Mesothelial cell of epicardium (in vitro differentiated cells): Measurements from ENCODE around the gene SPDEF. TPM values are rescaled to one million over a fixed set of nuclear protein-coding genes. Genes with fewer than 3 reads are reported as not detected.

ENCODE experiments used
- DNase-seq, 2 experiments: peaks; one replicate each; pipeline ENCODE4 v3.0.0; 2021; ENCODE audit warnings: low spot score in 2 of 2; ENCODE audit not compliant: unreplicated experiment in 2 of 2
- H3K27ac Mint-ChIP-seq: 2 replicates; pipeline ENCODE4 v1.8.0; 2021; ENCODE audit warnings: mixed read lengths
- H3K27me3 Mint-ChIP-seq: 2 replicates; pipeline ENCODE4 v1.8.0; 2021; ENCODE audit warnings: low read depth, mixed read lengths
- H3K36me3 Mint-ChIP-seq: 2 replicates; pipeline ENCODE4 v1.8.0; 2021; ENCODE audit warnings: mixed read lengths
- H3K4me1 Mint-ChIP-seq: 2 replicates; pipeline ENCODE4 v1.8.0; 2021; ENCODE audit warnings: mixed read lengths
- H3K4me3 Mint-ChIP-seq: 2 replicates; pipeline ENCODE4 v1.8.0; 2021; ENCODE audit warnings: mild to moderate bottlenecking, moderate library complexity, mixed read lengths
- H3K9me3 Mint-ChIP-seq: 2 replicates; pipeline ENCODE4 v1.8.0; 2021; ENCODE audit warnings: mixed read lengths
- CTCF ChIP-seq: fragments of 200-600 bp; sonication (generic); IDR thresholded peaks from one replicate; pipeline ENCODE4 v1.5.0; 2021; ENCODE audit warnings: antibody characterized with exemption; ENCODE audit not compliant: unreplicated experiment
- total RNA-seq: library from RNA; stranded (reverse); gene quantifications from 3 replicates; pipeline ENCODE4 v1.2.1, GENCODE V29; 2021

SPDEF gene
- total RNA-seq, 1 donor from 2014 or later: 0.34 TPM

- H3K27me3 Mint-ChIP-seq: peaks cover 8% of the 10 kb centered on the region
- H3K9me3 Mint-ChIP-seq: no peaks in the 10 kb centered on the region
- no peak for DNase-seq
- H3K36me3 Mint-ChIP-seq: no peaks in the 10 kb centered on the region
- peaks cover 9% of the 10 kb centered on the region for H3K4me1 Mint-ChIP-seq
- H3K4me3 Mint-ChIP-seq: no peak overlapping the region
- no peak overlapping the region for H3K27ac Mint-ChIP-seq
- TF ChIP-seq CTCF: no peak
These were observed 30.5 kb downstream of the SPDEF start for GRCh38 chr6:34525431-34526175.

- TF ChIP-seq CTCF: no peak
These were observed 31.2 kb downstream of the SPDEF start for GRCh38 chr6:34524971-34525370.

GRCh38 chr6:34524499-34524898 is 31.6 kb downstream of the SPDEF start:
- Mint-ChIP-seq H3K4me3 (no peak overlapping the region), H3K4me1 (peaks cover 9% of the 10 kb centered on the region), H3K27me3 (peaks cover 8% of the 10 kb centered on the region), H3K27ac (no peak overlapping the region), H3K36me3 (no peaks in the 10 kb centered on the region), H3K9me3 (no peaks in the 10 kb centered on the region)
- no peak for DNase-seq
- TF ChIP-seq CTCF: no peak

More at GRCh38 chr6:34524971-34525370, 31.2 kb downstream of the SPDEF start:
- H3K9me3 Mint-ChIP-seq: no peaks in the 10 kb centered on the region
- peaks cover 8% of the 10 kb centered on the region for H3K27me3 Mint-ChIP-seq
- peak overlapping the region; percentile 18 for H3K27ac Mint-ChIP-seq
- peaks cover 9% of the 10 kb centered on the region for H3K4me1 Mint-ChIP-seq
- no peaks in the 10 kb centered on the region for H3K36me3 Mint-ChIP-seq
- no peak for DNase-seq
- H3K4me3 Mint-ChIP-seq: no peak overlapping the region

- no peak for TF ChIP-seq CTCF
- H3K36me3 Mint-ChIP-seq: no peaks in the 10 kb centered on the region
- H3K27ac Mint-ChIP-seq: no peak overlapping the region
- no peak for DNase-seq
- H3K27me3 Mint-ChIP-seq: peaks cover 4% of the 10 kb centered on the region
- H3K9me3 Mint-ChIP-seq: no peaks in the 10 kb centered on the region
- H3K4me1 Mint-ChIP-seq: peaks cover 9% of the 10 kb centered on the region
- H3K4me3 Mint-ChIP-seq: no peak overlapping the region
These were observed 32.5 kb downstream of the SPDEF start for GRCh38 chr6:34523441-34524206.

- Mint-ChIP-seq H3K27ac (no peak overlapping the region), H3K4me1 (peaks cover 9% of the 10 kb centered on the region), H3K9me3 (no peaks in the 10 kb centered on the region), H3K27me3 (no peaks in the 10 kb centered on the region), H3K36me3 (no peaks in the 10 kb centered on the region), H3K4me3 (no peak overlapping the region)
- no peak for DNase-seq
- TF ChIP-seq CTCF: no peak
These were observed 33.4 kb downstream of the SPDEF start for GRCh38 chr6:34522761-34523160.
